ENCODE results near the gene SENP5. TPM values are rescaled to one million over a fixed set of nuclear protein-coding genes. Genes with fewer than 3 reads are reported as not detected.

Gene SENP5
- total RNA-seq, 2 donors from 2014 or later: 28.3 to 62.9 TPM

DNA sequence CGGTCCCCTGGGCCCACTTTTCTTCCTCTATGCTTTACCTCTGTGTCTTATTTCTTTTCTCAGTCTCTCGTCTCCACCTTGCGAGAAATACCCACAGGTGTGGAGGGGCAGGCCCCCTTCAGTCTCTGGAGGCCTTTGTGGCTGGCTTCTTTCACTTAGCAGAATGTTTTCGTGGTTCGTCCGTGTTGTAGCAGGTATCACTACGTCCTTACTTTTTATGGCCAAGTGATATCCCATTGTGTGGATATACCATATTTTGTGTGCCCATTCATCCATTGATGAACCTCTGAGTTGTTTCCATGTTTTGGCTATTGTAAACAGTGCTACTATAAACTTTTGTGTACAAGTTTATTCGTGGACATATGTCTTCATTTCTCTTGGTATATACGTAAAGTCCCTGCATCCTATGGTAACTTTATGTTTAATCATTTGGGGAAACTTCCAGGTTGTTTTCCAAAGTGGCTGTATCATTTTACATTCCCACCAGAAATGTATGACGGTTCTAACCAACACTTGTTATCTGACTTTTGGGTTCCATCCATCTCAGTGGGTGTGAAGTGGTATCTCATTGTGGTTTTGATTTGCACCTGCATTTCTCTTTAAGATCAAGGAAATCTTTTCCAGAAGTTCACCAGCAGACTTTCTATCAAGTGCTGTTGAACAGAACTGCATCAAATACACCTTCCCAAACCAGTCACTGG is 95.4 kb downstream of the SENP5 start:
- H3K9me3 ChIP-seq: no peaks in the 10 kb centered on the region
- no peaks in the 10 kb centered on the region for H3K36me3 ChIP-seq
- no peaks in the 10 kb centered on the region for H3K4me1 ChIP-seq (replicated peaks)
- no peaks in the 10 kb centered on the region for H3K27me3 ChIP-seq (replicated peaks; ENCODE audit: insufficient read depth)
- WGBS: 76% methylated on average over 10 of the region's 10 CpGs
- no peak overlapping the region for H3K27ac ChIP-seq
- DNase-seq (ENCODE audit: low spot score): no peak
- intact Hi-C loops (cut with DNase I): loop anchor here (10.0 kb wide), 1 partner anchor 128 kb away; no protein-coding TSS in a partner anchor
- no peak overlapping the region for H3K4me3 ChIP-seq
- TF ChIP-seq POLR2AphosphoS5 (IDR thresholded peaks at IDR 0.05) (no peak), POLR2A (IDR thresholded peaks at IDR 0.05) (no peak)
- TF ChIP-seq, protein P1, sequence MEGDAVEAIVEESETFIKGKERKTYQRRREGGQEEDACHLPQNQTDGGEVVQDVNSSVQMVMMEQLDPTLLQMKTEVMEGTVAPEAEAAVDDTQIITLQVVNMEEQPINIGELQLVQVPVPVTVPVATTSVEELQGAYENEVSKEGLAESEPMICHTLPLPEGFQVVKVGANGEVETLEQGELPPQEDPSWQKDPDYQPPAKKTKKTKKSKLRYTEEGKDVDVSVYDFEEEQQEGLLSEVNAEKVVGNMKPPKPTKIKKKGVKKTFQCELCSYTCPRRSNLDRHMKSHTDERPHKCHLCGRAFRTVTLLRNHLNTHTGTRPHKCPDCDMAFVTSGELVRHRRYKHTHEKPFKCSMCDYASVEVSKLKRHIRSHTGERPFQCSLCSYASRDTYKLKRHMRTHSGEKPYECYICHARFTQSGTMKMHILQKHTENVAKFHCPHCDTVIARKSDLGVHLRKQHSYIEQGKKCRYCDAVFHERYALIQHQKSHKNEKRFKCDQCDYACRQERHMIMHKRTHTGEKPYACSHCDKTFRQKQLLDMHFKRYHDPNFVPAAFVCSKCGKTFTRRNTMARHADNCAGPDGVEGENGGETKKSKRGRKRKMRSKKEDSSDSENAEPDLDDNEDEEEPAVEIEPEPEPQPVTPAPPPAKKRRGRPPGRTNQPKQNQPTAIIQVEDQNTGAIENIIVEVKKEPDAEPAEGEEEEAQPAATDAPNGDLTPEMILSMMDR (IDR thresholded peaks at IDR 0.05): no peak

DNA sequence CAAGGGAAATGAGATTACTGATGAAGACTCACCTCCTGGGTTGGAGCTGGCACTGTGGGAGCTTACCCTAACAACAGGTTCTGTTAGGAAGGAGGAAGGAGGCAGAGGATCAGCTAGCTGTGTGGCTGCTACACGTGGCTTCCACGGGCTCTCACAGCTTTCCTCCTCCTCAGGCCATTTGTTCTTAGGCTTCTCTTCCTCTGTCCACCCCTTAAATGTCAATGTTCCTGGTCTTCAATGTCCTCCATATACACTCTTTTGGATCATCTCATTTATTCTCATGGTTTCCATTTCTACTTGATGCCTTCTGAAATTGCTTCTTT is 95.9 kb downstream of the SENP5 start:
- 90% methylated on average over 2 of the region's 2 CpGs for WGBS
- H3K9me3 ChIP-seq: no peaks in the 10 kb centered on the region
- TF ChIP-seq, protein P1 (IDR thresholded peaks at IDR 0.05): no peak
- TF ChIP-seq POLR2A (IDR thresholded peaks at IDR 0.05) (no peak), POLR2AphosphoS5 (IDR thresholded peaks at IDR 0.05) (no peak)
- H3K27ac ChIP-seq: no peak overlapping the region
- intact Hi-C loops (cut with DNase I): loop anchor here (10.0 kb wide), 1 partner anchor 129 kb away; no protein-coding TSS in a partner anchor
- no peaks in the 10 kb centered on the region for H3K4me1 ChIP-seq (replicated peaks)
- no peak overlapping the region for H3K4me3 ChIP-seq
- H3K27me3 ChIP-seq (replicated peaks; ENCODE audit: insufficient read depth): no peaks in the 10 kb centered on the region
- DNase-seq (ENCODE audit: low spot score): no peak
- no peaks in the 10 kb centered on the region for H3K36me3 ChIP-seq

DNA sequence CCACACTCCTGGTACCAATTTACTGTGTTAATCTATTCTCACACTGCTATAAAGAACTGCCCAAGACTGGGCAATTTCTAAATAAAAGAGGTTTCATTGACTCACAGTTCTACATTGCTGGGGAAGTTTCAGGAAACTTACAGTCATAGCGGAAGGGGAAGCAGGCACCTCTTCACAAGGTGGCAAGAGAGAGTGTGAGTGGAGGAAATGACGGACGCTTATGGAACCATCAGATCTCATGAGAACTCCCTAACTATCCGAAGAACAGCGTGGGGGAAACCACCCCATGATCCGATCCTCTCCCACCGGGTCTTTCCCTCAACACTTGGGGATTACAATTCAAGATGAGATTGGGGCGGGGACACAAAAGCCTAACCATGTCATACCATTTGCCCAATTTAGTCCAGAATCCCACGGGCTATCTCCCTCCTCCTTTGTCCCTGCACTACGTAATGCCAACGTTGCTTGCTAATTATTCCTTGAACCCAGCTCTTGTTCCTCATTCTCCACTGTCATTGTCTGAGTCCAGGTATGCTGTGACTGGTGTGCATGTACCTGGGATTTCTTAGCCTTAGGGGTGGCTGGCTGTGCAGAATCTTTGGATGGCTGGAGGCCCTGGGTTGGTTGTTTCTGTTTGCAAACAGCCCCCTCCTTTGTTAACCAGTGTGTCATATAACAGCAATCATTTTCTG is 97.5 kb downstream of the SENP5 start:
- Histone ChIP-seq H3K9me3 (no peaks in the 10 kb centered on the region), H3K27ac (no peak overlapping the region), H3K36me3 (no peaks in the 10 kb centered on the region), H3K27me3 (replicated peaks; ENCODE audit: insufficient read depth) (no peaks in the 10 kb centered on the region), H3K4me1 (replicated peaks) (no peaks in the 10 kb centered on the region), H3K4me3 (no peak overlapping the region)
- TF ChIP-seq, protein P1 (IDR thresholded peaks at IDR 0.05): no peak
- no peak for TF ChIP-seq POLR2AphosphoS5 (IDR thresholded peaks at IDR 0.05)
- TF ChIP-seq POLR2A (IDR thresholded peaks at IDR 0.05): no peak
- 90% methylated on average over 11 of the region's 11 CpGs for WGBS
- intact Hi-C loops (cut with DNase I): loop anchor here (10.0 kb wide), 1 partner anchor 130 kb away; no protein-coding TSS in a partner anchor
- DNase-seq (ENCODE audit: low spot score): no peak

DNA sequence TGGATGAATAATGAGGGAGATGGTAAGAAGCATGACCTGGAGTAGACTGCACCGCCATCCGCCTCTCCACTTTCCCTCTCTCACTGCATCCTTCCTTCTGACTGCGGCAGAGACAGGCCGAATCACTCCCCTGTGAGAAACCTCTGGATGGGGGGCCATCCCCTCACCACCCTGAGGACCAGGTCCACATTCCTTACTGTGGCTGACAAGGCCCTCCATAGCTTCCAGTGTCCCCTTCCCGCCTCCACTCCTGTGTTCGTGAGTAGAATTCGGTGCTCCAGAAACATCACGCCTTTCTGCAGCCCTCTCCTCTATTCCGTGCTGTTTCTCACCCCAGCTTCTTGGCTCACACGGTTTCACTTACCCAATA is 98.1 kb downstream of the SENP5 start:
- 95% methylated on average over 10 of the region's 10 CpGs for WGBS
- no peaks in the 10 kb centered on the region for H3K36me3 ChIP-seq
- H3K4me3 ChIP-seq: no peak overlapping the region
- no peak overlapping the region for H3K27ac ChIP-seq
- intact Hi-C loops (cut with DNase I): loop anchor here (10.0 kb wide), 1 partner anchor 131 kb away; no protein-coding TSS in a partner anchor
- no peaks in the 10 kb centered on the region for H3K9me3 ChIP-seq
- no peak for DNase-seq (ENCODE audit: low spot score)
- H3K27me3 ChIP-seq (replicated peaks; ENCODE audit: insufficient read depth): no peaks in the 10 kb centered on the region
- TF ChIP-seq POLR2A (IDR thresholded peaks at IDR 0.05): no peak
- TF ChIP-seq, protein P1 (IDR thresholded peaks at IDR 0.05): no peak
- no peak for TF ChIP-seq POLR2AphosphoS5 (IDR thresholded peaks at IDR 0.05)
- H3K4me1 ChIP-seq (replicated peaks): no peaks in the 10 kb centered on the region

Measured in prostate gland (tissue), 2 donors.